A673 (cell line): ENCODE measurements around the gene STRAP. TPM values are rescaled to one million over a fixed set of nuclear protein-coding genes. Genes with fewer than 3 reads are reported as not detected.
A peak's percentile ranks its signal among the peaks of the same experiment; 100 is the strongest.

Source experiments
- Bru-seq: library from RNA; stranded (reverse); fragments of 400-500 nt; gene quantifications from one replicate; lab custom pipeline; 2021; lab: Mats Ljungman, UMichigan
- BruChase-seq, 2 experiments: library from RNA; stranded (reverse); fragments of 400-500 nt; gene quantifications; one replicate each; lab custom pipeline; 2021; lab: Mats Ljungman, UMichigan
- BruUV-seq: library from RNA; stranded (reverse); fragments of 400-500 nt; replicated peaks from 2 replicates; lab custom pipeline; 2021; lab: Mats Ljungman, UMichigan
- CTCF ChIA-PET: fragments of 300-600 bp; sonication (Branson Sonifier 250); formaldehyde crosslinking; loops from one replicate; lab custom pipeline; 2022; ENCODE audit warnings: antibody characterized with exemption; lab: Charles Lee
- POLR2A ChIA-PET: fragments of 300-600 bp; sonication (Branson Sonifier 250); formaldehyde crosslinking; loops from one replicate; lab custom pipeline; 2022; ENCODE audit warnings: antibody characterized with exemption; ENCODE audit not compliant: low non-redundant PET; lab: Charles Lee
- DNase-seq: peaks from one replicate; pipeline ENCODE4 v3.0.0-alpha.2; 2015; ENCODE audit warnings: low spot score
- H3K27ac ChIP-seq: fragments of 200-600 bp; sonication (generic); 2 replicates; pipeline ENCODE4 v1.5.1; 2016; ENCODE audit warnings: mixed run types, low read depth, mild to moderate bottlenecking, mixed read lengths, antibody characterized with exemption, low read length; ENCODE audit not compliant: poor library complexity, severe bottlenecking
- H3K27me3 ChIP-seq: fragments of 200-600 bp; sonication (generic); replicated peaks from 2 replicates; pipeline ENCODE4 v1.6.1; 2017; ENCODE audit warnings: mixed run types, low read depth, mild to moderate bottlenecking, mixed read lengths, antibody characterized with exemption, low read length; ENCODE audit not compliant: insufficient read depth, poor library complexity
- H3K36me3 ChIP-seq: fragments of 200-600 bp; sonication (generic); 2 replicates; pipeline ENCODE4 v1.6.1; 2016; ENCODE audit warnings: mixed run types, mild to moderate bottlenecking, mixed read lengths, antibody characterized with exemption, low read length; ENCODE audit not compliant: insufficient read depth, poor library complexity, severe bottlenecking
- H3K4me1 ChIP-seq: fragments of 200-600 bp; sonication (generic); 2 replicates; pipeline ENCODE4 v1.6.1; 2017; ENCODE audit warnings: mixed run types, mild to moderate bottlenecking, mixed read lengths, antibody characterized with exemption, low read length; ENCODE audit not compliant: insufficient read depth, poor library complexity, severe bottlenecking
- H3K4me3 ChIP-seq: fragments of 200-600 bp; sonication (generic); 2 replicates; pipeline ENCODE4 v1.5.1; 2016; ENCODE audit warnings: low read depth, mixed run types, mild to moderate bottlenecking, mixed read lengths, low read length; ENCODE audit not compliant: poor library complexity, severe bottlenecking
- H3K9me3 ChIP-seq: fragments of 200-600 bp; sonication (generic); 2 replicates; pipeline ENCODE4 v1.6.1; 2016; ENCODE audit warnings: mixed run types, low read depth, mild to moderate bottlenecking, mixed read lengths, antibody characterized with exemption, low read length; ENCODE audit not compliant: poor library complexity, severe bottlenecking
- EZH2 ChIP-seq: fragments of 200-600 bp; sonication (generic); IDR thresholded peaks from 2 replicates; pipeline ENCODE4 v1.6.1; 2017; ENCODE audit warnings: borderline replicate concordance, low read depth, mild to moderate bottlenecking, mixed read lengths, antibody characterized with exemption, low read length; ENCODE audit not compliant: poor library complexity, severe bottlenecking
- intact Hi-C: fragments of 100-400 bp; cut with micrococcal nuclease; formaldehyde crosslinking; loops from one replicate; pipeline ENCODE4 v1.10.0; 2022; ENCODE audit not compliant: unreplicated experiment
- long read RNA-seq: library from polyadenylated mRNA; stranded (forward); transcript quantifications from one replicate; pipeline ENCODE4 v2.0.0, GENCODE V29; 2022
- total RNA-seq: library from RNA; stranded (reverse); gene quantifications from 2 replicates; pipeline ENCODE4 v1.2.3, GENCODE V29; 2021
- TF ChIP-seq, protein P1 (sequence below): fragments of 300-800, 200-600 bp; sonication (generic); conservative IDR thresholded peaks from 2 replicates; pipeline ENCODE4 v1.5.1; 2017; ENCODE audit warnings: low read depth, mild to moderate bottlenecking, antibody characterized with exemption, low read length, moderate library complexity, mixed read lengths

The STRAP gene, protein sequence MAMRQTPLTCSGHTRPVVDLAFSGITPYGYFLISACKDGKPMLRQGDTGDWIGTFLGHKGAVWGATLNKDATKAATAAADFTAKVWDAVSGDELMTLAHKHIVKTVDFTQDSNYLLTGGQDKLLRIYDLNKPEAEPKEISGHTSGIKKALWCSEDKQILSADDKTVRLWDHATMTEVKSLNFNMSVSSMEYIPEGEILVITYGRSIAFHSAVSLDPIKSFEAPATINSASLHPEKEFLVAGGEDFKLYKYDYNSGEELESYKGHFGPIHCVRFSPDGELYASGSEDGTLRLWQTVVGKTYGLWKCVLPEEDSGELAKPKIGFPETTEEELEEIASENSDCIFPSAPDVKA
- total RNA-seq, result 222 and 247 TPM in 2 replicates
- Bru-seq, nascent RNA, result percentile 97 among the genes with signal in this experiment
- percentile 95 among the genes with signal in this experiment for BruChase-seq, experiment 1, labeled RNA remaining after a 2-hour chase
- percentile 96 among the genes with signal in this experiment for BruChase-seq, experiment 2, labeled RNA remaining after a 6-hour chase
- long read RNA-seq, transcript STRAP-202 (10 exons, 1,866 nt), result major isoform, 892 of 979 reads
- long read RNA-seq, transcript STRAP-206 (9 exons, 1,698 nt), result minor isoform, 41 of 979 reads
- long read RNA-seq, partial matches to known transcripts, result 12 of 979 reads
- long read RNA-seq, other reads (novel, unspliced or antisense), result 31 of 979 reads

DNA sequence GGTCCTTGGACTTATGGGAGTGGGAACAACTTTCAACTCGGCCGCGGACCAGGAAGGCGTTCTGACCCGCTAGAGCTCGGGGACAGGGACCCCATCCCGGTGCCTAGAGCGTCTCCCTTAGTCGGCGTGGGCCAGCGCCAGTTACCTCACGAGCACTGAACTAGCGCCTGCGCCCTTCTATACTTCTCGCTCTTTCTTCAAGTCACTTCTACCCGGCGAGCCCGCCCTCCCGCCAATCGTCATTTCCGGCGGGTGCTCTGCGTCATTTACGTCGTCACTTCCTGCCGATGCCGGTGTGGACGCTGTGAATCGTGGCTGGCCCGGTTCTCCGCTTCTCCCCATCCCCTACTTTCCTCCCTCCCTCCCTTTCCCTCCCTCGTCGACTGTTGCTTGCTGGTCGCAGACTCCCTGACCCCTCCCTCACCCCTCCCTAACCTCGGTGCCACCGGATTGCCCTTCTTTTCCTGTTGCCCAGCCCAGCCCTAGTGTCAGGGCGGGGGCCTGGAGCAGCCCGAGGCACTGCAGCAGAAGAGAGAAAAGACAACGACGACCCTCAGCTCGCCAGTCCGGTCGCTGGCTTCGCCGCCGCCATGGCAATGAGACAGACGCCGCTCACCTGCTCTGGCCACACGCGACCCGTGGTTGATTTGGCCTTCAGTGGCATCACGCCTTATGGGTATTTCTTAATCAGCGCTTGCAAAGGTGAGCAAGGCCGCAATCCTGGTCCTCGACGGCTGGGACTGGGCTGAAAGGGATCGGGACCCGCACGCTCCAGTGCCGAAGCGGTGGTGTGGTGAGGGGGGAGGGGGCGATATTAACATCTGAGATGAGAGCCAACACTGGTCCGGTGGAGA, at the start of gene STRAP:
Gene STRAP, plus strand, starts transcription at position 270 of the 854 bp plus-strand sequence. Its CDS starts 321 bp downstream, at position 591.
- ChIA-PET CTCF (no interaction called here), POLR2A (no interaction called here)
- Histone ChIP-seq H3K27ac (peak within 1 kb of the TSS; percentile 98), H3K4me3 (peak within 1 kb of the TSS; percentile 99), H3K27me3 (no peaks in the 10 kb centered on the region), H3K4me1 (peaks cover 21% of the 10 kb centered on the region), H3K9me3 (no peaks in the 10 kb centered on the region), H3K36me3 (peaks cover 10% of the 10 kb centered on the region)
- DNase-seq, result peak; percentile 98
- BruUV-seq, result no TSS peak
- intact Hi-C loops, result no loop called here
- TF ChIP-seq, protein P1, sequence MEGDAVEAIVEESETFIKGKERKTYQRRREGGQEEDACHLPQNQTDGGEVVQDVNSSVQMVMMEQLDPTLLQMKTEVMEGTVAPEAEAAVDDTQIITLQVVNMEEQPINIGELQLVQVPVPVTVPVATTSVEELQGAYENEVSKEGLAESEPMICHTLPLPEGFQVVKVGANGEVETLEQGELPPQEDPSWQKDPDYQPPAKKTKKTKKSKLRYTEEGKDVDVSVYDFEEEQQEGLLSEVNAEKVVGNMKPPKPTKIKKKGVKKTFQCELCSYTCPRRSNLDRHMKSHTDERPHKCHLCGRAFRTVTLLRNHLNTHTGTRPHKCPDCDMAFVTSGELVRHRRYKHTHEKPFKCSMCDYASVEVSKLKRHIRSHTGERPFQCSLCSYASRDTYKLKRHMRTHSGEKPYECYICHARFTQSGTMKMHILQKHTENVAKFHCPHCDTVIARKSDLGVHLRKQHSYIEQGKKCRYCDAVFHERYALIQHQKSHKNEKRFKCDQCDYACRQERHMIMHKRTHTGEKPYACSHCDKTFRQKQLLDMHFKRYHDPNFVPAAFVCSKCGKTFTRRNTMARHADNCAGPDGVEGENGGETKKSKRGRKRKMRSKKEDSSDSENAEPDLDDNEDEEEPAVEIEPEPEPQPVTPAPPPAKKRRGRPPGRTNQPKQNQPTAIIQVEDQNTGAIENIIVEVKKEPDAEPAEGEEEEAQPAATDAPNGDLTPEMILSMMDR, result no peak
- no peak for TF ChIP-seq EZH2

DNA sequence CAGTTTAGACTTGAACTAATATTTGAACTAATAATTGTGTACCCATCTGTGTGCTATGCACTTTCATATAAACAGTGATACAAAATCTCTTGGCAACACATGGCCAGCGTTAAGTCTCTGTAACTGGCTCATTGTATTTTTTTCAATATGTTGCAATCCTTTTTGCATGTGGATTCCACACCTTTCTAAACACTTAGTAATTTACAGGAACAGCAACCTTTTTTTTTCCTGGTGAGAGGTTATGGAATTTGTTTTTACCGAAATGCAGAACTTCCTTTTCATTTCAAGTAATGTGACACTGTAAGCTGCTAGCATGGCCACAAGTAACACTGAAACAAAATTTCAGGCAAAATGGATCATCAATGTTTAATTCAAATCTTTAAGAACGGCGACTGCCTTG, 47.6 kb upstream of the STRAP start:
- H3K9me3 ChIP-seq, result no peaks in the 10 kb centered on the region
- no TSS peak for BruUV-seq
- TF ChIP-seq EZH2, result no peak
- TF ChIP-seq, protein P1, result no peak
- DNase-seq, result no peak
- no peaks in the 10 kb centered on the region for H3K4me1 ChIP-seq
- H3K36me3 ChIP-seq, result no peaks in the 10 kb centered on the region
- no peak overlapping the region for H3K4me3 ChIP-seq
- no peaks in the 10 kb centered on the region for H3K27me3 ChIP-seq
- no peak overlapping the region for H3K27ac ChIP-seq
- intact Hi-C loops, result no loop called here
- POLR2A ChIA-PET, result no interaction called here
- CTCF ChIA-PET, result no interaction called here

DNA sequence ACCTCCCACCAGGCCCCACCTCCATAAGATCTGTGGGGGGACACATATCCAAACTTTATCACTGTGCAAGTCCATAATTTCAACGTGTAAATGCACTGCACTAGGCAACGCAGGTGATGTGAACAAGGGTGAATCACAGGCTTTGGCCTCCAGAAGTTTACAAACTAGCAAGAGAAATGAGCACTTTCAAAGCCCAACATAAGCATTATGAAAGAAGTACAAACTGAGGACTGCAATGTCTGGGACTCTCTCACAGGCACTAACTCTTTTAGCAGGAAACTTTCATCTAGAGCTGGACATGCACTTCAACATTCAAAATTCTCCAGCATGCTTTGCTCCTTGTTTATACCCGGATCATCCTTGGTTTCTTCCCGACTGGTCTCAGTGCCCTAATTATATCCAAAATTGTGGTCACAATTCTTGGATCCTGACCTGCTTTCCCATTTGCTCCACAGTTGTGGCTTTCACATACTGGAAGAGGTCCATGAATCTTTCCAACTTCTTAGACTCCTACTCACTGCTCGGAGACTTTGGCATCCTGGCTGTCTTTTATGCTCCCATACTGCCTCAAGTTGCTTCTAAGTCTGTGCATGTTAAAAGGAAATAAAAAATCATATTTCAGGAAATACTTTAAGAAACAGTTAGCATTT, 44.9 kb upstream of the STRAP start:
- CTCF ChIA-PET, result no interaction called here
- Histone ChIP-seq H3K9me3 (no peaks in the 10 kb centered on the region), H3K36me3 (no peaks in the 10 kb centered on the region), H3K27me3 (no peaks in the 10 kb centered on the region), H3K27ac (no peak overlapping the region), H3K4me3 (no peak overlapping the region), H3K4me1 (no peaks in the 10 kb centered on the region)
- no TSS peak for BruUV-seq
- DNase-seq, result no peak
- intact Hi-C loops, result no loop called here
- POLR2A ChIA-PET, result no interaction called here
- TF ChIP-seq EZH2, result no peak
- TF ChIP-seq, protein P1, result no peak
